RWPE2 (cell line): ENCODE measurements around the gene IL22RA1.
A peak's percentile ranks its signal among the peaks of the same experiment; 100 is the strongest.

ENCODE experiments used
- ATAC-seq: fragments of 200-7000 bp; cut with Tn5 transposase; 3 replicates; pipeline ENCODE4 v1.9.1; 2021; ENCODE audit warnings: low read depth
- DNase-seq: peaks from one replicate; pipeline ENCODE4 v3.0.0-alpha.2; 2020; ENCODE audit warnings: low spot score
- H3K27ac ChIP-seq: fragments of 450-650 bp; 2 replicates; pipeline ENCODE4 v1.5.1; 2017; ENCODE audit warnings: mild to moderate bottlenecking; ENCODE audit not compliant: poor library complexity, severe bottlenecking
- H3K27me3 ChIP-seq: fragments of 250-450 bp; sonication (Bioruptor Pico); 2 replicates; pipeline ENCODE4 v1.5.1; 2021; ENCODE audit warnings: mild to moderate bottlenecking, moderate library complexity; ENCODE audit not compliant: insufficient read depth, poor library complexity, severe bottlenecking
- H3K36me3 ChIP-seq: fragments of 250-450 bp; sonication (Bioruptor Pico); 2 replicates; pipeline ENCODE4 v1.5.1; 2020; ENCODE audit warnings: low read depth, mild to moderate bottlenecking, moderate library complexity
- H3K4me1 ChIP-seq: fragments of 250-450 bp; sonication (Bioruptor Pico); 2 replicates; pipeline ENCODE4 v1.5.1; 2021; ENCODE audit warnings: mild to moderate bottlenecking, moderate library complexity; ENCODE audit not compliant: insufficient read depth, poor library complexity, severe bottlenecking
- H3K4me3 ChIP-seq: fragments of 250-450 bp; sonication (Bioruptor Pico); 2 replicates; pipeline ENCODE4 v1.5.1; 2021; ENCODE audit warnings: mild to moderate bottlenecking, moderate library complexity; ENCODE audit not compliant: severe bottlenecking
- H3K9me3 ChIP-seq: fragments of 250-450 bp; sonication (Bioruptor Pico); 2 replicates; pipeline ENCODE4 v1.5.1; 2021; ENCODE audit warnings: mild to moderate bottlenecking, moderate library complexity; ENCODE audit not compliant: severe bottlenecking
- TF ChIP-seq, protein P1 (sequence below): fragments of 450-650 bp; IDR thresholded peaks from one replicate; pipeline ENCODE4 v1.5.1; 2017; ENCODE audit warnings: mild to moderate bottlenecking, moderate library complexity; ENCODE audit not compliant: poor library complexity, severe bottlenecking

Gene IL22RA1

GRCh38 chr1:24150234-24151174, 7.6 kb upstream of the IL22RA1 start:
- H3K36me3 ChIP-seq, result peaks cover 6% of the 10 kb centered on the region; the same call in 1 of the 2 replicates
- TF ChIP-seq, protein P1, sequence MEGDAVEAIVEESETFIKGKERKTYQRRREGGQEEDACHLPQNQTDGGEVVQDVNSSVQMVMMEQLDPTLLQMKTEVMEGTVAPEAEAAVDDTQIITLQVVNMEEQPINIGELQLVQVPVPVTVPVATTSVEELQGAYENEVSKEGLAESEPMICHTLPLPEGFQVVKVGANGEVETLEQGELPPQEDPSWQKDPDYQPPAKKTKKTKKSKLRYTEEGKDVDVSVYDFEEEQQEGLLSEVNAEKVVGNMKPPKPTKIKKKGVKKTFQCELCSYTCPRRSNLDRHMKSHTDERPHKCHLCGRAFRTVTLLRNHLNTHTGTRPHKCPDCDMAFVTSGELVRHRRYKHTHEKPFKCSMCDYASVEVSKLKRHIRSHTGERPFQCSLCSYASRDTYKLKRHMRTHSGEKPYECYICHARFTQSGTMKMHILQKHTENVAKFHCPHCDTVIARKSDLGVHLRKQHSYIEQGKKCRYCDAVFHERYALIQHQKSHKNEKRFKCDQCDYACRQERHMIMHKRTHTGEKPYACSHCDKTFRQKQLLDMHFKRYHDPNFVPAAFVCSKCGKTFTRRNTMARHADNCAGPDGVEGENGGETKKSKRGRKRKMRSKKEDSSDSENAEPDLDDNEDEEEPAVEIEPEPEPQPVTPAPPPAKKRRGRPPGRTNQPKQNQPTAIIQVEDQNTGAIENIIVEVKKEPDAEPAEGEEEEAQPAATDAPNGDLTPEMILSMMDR, result peak; percentile 95
- no peaks in the 10 kb centered on the region for H3K27me3 ChIP-seq
- peak overlapping the region; percentile 17 for H3K4me3 ChIP-seq
- ATAC-seq (peak; percentile 78), DNase-seq (peak; percentile 94)
- peak overlapping the region; percentile 93 for H3K27ac ChIP-seq
- H3K9me3 ChIP-seq, result no peaks in the 10 kb centered on the region
- H3K4me1 ChIP-seq, result peaks cover 21% of the 10 kb centered on the region

GRCh38 chr1:24149866-24150233, 6.9 kb upstream of the IL22RA1 start:
- Histone ChIP-seq H3K4me3 (peak overlapping the region; percentile 17), H3K27me3 (no peaks in the 10 kb centered on the region)
- ATAC-seq, result peak; percentile 53

GRCh38 chr1:24147816-24148215, 4.9 kb upstream of the IL22RA1 start:
- peaks cover 25% of the 10 kb centered on the region for H3K4me1 ChIP-seq
- no peak for ATAC-seq
- H3K9me3 ChIP-seq, result no peaks in the 10 kb centered on the region
- H3K4me3 ChIP-seq, result no peak overlapping the region
- no peak overlapping the region for H3K27ac ChIP-seq
- H3K36me3 ChIP-seq, result no peaks in the 10 kb centered on the region
- DNase-seq, result no peak
- H3K27me3 ChIP-seq, result no peaks in the 10 kb centered on the region
- TF ChIP-seq, protein P1, result no peak

More at GRCh38 chr1:24149866-24150233, 6.9 kb upstream of the IL22RA1 start:
- Histone ChIP-seq H3K27ac (peak overlapping the region; percentile 93), H3K4me1 (peaks cover 21% of the 10 kb centered on the region), H3K36me3 (no peaks in the 10 kb centered on the region), H3K9me3 (no peaks in the 10 kb centered on the region)
- DNase-seq, result peak; percentile 87
- TF ChIP-seq, protein P1, result no peak

GRCh38 chr1:24147194-24147593, 4.3 kb upstream of the IL22RA1 start:
- H3K4me1 ChIP-seq, result peaks cover 20% of the 10 kb centered on the region
- H3K9me3 ChIP-seq, result no peaks in the 10 kb centered on the region
- TF ChIP-seq, protein P1, result no peak
- no peak for ATAC-seq
- H3K27ac ChIP-seq, result no peak overlapping the region
- no peaks in the 10 kb centered on the region for H3K36me3 ChIP-seq
- DNase-seq, result no peak
- H3K4me3 ChIP-seq, result no peak overlapping the region
- H3K27me3 ChIP-seq, result no peaks in the 10 kb centered on the region
